NCI-H2107 treated with DMSO at 0.1 percent for 48 hours (cell line): ENCODE data around the gene EGLN1.
A peak's percentile ranks its signal among the peaks of the same experiment; 100 is the strongest.
"Not testable (repeated sequence)": the region's sequence is repeated elsewhere in the genome, so short reads cannot be mapped to it uniquely, and the experiment has no call there.

Source experiments
- DNase-seq: peaks from one replicate; lab custom pipeline; 2025; ENCODE audit not compliant: unreplicated experiment; lab: John Stamatoyannopoulos, UW

Gene EGLN1

DNA sequence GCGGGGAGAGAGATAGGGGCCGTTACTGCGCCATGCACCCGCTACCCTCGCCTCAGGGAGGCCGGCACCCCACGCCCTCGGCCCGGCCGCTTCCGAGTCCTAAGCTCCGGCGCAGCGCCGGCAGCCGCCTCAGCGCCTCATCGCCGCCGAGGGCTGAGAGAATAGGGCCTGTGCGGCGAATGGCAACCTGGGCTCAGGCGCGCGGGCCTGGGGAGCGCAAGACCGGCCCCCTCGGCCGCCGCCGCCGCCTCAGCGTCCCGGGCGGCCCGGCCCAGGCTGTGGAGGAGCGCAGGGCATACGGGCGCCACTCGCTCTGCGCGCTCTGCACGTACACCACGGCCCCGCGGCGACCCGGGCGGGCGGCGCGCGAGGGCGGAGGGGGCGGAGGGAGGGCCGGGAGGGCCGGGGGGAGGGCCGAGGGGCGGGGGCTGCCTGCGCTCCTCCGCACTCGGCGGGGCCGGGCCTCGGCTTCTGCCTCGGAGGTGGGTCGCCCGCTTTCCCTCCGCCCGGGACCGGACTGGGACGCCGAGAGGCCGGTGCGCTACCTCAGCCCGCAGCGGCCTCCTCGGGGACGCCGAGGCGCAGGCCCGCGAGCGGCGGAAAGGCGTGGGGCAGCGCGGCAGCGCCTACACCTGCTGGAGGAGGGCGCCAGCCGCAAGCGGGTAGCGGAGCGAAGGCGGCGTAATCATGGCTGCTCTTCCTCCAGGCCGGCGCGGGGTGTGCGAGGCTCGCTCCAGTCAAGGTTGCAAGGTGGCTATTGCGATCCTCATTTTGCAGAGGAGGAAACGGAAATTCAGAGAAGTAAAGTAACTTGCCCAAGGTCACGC lies at the start of gene EGLN1:
Gene EGLN1, minus strand, starts transcription at position 317 of the 827 bp plus-strand sequence. CDS start 399 bp downstream, outside the sequence.
- peak; percentile 71 for DNase-seq

DNA sequence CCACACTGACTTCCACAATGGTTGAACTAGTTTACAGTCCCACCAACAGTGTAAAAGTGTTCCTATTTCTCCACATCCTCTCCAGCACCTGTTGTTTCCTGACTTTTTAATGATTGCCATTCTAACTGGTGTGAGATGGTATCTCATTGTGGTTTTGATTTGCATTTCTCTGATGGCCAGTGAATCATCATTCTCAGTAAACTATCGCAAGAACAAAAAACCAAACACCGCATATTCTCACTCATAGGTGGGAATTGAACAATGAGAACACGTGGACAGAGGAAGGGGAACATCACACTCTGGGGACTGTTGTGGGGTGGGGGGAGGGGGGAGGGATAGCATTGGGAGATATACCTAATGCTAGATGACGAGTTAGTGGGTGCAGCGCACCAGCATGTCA lies 49.4 kb upstream of the EGLN1 start:
- not testable (repeated sequence) for DNase-seq

DNA sequence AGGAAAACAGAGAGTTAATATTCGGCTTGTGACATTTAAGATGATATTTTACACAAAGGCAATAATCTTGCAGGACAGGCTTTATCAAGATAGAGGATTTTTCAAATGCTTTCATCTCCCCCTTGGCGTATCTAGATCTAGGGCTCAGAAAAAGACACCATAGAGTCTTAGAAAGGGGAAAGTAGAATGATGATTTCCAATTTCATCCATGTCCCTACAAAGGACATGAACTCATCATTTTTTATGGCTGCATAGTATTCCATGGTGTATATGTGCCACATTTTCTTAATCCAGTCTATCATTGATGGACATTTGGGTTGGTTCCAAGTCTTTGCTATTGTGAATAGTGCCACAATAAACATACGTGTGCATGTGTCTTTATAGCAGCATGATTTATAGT lies 48.9 kb upstream of the EGLN1 start:
- not testable (repeated sequence) for DNase-seq

DNA sequence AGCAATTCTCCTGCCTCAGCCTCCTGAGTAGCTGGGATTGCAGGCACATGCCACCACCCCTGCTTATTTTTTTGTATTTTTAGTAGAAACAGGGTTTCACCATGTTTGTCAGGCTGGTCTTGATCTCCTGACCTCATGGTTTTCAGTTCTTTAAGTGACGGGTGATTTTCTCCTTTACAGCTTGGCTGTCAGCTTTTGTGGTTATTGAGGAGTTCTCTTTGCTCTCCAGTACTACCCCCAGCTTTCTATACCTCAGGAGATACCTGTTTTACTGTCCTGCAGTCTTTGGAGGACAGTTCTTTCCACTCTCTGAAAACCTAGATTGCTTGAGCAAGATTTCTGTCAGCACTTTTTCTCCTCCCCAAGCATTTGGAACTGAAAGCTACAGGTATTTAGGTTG lies 45.9 kb upstream of the EGLN1 start:
- DNase-seq = no peak

DNA sequence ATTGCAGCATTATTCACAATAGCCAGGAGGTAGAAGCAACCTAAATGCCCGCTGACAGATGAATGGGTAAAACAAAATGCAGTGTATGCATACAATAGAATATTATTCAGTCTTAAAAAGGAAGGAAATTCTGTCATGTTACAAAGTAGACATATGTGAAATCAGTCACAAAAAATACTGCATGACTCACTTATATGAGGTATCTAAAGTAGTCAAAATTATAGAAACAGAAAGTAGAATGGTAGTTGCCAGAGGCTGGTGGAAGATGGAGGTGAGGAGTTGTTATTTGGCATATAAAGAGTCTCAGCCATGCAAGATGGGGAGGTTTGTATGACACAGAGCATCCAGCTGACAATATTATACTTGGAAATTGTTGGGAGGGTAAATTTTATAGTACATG lies 43.0 kb upstream of the EGLN1 start:
- no peak for DNase-seq

DNA sequence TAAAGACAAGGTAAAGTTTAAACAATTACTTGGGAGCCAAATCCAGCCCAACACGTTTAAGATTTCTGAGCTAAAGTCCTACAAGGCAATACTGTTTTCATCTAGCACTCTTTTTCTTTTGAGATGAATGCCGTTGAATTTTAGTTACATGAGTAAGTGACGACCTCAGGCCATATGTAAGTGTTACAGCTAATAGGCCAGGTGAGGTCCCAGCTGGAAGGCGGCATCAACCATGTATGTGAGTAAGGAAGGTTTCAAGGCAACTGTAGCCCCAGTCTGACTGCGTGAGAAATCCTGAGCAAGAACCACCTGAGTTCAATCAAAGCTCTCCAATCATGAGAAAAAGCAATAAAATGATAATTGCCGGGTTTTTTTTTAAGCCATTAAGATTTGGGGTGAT lies 41.5 kb upstream of the EGLN1 start:
- DNase-seq = no peak

DNA sequence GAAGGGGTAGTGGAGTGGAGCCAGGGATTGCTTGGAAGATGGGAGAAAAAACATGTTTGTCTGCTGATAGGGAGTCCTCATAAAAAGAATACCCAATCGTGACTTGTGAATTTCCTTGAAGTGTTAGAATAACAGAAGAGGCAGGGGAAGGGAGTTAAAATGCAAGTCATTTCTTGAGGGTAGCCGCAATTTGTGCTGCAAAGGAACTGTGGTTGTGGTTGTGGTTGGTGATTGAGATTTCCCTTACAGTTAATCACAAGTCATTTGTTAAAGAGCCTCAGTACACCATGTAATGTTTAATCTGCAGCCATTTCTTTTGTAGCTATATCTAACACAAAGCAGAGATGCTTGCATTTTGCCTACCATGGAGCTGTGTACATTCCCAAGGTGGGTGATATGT lies 38.5 kb upstream of the EGLN1 start:
- DNase-seq = peak; percentile 16

DNA sequence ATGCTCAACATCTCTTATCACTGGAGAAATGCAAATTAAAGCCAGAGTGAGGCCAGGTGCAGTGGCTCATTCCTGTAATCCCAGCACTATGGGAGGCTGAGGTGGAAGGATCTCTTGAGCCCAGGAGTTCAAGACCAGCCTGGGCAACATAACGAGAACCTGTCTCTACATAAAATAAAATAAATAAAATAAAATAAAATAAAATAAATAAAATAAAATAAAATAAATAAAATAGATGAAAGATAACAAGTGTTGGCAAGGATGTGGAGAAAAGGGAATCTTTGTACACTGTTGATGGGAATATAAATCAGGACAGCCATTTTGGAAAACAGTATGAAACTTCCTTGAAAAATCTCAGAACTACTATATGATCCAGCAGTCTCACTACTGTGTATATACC lies 37.4 kb upstream of the EGLN1 start:
- not testable (repeated sequence) for DNase-seq

DNA sequence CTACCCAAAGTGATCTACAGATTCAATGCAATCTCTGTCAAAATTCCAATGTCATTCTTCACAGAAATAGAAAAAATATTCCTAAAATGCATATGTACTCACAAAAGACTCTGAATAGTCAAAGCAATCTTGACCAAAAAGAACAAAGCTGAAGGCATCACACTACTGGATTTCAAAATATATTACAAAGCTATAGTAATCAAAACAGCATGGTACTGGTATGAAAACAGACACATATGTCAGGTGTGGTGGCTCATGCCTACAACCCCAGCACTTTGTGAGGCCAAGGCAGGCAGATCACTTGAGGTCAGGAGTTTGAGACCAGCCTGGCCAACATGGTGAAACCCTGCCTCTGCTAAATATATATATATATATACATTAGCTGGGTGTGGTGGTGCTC lies 35.9 kb upstream of the EGLN1 start:
- not testable (repeated sequence) for DNase-seq

DNA sequence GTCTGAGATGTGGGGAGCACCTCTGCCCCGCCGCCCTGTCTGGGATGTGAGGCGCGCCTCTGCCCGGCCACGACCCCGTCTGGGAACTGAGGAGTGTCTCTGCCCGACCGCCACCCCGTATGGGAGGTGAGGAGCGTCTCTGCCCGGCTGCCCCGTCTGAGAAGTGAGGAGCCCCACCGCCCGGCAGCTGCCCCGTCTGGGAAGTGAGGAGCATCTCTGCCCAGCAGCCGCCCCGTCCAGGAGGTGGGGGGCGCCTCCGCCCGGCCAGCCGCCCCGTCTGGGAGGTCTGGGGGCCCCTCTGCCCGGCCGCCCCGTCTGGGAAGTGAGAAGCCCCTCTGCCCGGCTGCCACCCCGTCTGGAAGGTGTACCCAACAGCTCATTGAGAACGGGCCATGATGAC lies 32.0 kb upstream of the EGLN1 start:
- DNase-seq = not testable (repeated sequence)

DNA sequence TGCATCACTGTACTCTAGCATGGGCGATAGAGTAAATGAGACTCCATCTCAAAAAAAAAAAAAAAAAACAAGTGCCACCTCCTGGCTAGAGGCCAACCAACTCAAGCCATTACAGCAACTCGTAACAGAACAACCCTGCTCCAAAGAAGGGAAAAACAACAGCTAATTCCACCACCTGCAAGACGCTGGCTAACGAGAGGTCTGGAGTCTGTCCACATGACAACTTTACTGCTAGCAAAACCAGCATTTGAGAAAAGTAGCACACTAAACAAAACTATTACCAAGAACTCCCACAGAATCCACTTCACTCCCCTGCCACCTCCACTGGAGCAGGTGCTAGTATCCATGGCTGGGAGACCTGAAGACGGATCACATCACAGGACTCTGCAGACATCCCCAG lies 24.1 kb upstream of the EGLN1 start:
- DNase-seq = no peak

DNA sequence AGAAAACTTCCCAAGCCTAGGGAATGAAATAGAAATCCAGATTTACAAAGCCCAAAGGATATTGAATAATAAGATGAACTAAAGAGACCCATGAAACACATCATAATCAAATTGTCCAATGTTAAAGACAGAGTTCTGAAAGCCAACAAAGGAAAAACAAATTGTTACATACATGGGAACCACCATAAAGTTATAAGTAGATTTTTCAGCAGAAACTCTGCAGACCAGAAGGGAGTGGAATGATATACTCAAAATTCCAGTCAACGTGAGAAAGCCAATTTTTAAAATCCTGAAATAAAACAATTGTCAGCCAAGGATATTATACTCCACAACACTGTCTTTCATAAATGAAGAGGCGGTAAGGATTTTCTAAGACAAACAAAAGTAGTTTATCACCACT lies 22.0 kb upstream of the EGLN1 start:
- DNase-seq = no peak

DNA sequence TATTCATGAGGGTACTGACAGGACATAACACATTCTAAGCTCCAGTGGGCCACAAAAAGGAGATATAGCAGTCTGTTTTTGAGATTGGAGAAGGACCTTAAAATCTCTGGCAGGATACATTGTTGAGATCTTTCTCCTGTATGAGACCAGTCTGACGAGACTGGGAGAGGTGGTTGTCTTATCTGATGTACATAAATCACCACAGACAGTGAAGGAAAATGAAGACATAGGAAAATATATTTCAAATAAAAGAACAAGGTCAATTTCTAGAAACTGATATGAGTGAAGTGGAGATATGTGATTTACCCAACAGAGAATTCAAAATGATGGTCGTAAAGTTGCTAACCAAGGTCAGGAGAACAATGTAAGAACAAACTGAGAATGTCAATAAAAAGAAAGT lies 21.3 kb upstream of the EGLN1 start:
- DNase-seq = no peak

DNA sequence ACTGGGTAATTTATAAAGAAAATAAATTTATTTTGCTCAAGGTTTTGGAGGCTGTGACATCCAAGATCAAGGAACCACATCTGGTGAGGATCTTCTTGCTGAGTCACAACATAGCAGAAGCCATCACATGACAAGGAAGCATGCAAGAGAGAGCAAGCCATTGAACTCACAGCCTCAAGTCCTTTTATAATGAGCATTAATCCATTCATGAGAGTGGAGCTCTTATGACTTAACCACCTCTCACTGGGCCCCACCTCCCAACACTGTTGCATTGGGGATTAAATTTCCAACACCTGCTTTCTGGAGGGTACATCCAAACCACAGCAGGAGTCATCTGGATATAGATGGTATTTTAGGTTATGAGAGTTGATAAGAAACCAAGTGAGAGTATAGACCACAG lies 20.6 kb upstream of the EGLN1 start:
- peak; percentile 58 for DNase-seq

DNA sequence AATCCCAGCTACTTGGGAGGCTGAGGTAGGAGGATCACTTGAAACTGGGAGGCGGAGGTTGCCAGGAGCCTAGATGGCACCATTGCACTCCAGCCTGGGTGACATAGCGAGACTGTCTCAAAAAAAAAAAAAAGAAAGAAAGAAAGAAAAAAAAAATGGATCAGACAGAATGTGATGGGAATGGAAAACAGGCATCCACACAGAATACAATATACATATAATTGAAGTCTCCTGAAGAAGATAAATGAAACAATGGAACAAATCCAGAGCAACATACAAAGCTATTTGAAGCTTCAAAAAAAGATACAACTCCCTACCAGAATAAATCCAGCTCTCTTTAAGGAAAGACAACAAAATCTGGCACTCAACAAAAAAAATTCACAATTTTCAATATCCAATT lies 10.9 kb upstream of the EGLN1 start:
- no peak for DNase-seq

DNA sequence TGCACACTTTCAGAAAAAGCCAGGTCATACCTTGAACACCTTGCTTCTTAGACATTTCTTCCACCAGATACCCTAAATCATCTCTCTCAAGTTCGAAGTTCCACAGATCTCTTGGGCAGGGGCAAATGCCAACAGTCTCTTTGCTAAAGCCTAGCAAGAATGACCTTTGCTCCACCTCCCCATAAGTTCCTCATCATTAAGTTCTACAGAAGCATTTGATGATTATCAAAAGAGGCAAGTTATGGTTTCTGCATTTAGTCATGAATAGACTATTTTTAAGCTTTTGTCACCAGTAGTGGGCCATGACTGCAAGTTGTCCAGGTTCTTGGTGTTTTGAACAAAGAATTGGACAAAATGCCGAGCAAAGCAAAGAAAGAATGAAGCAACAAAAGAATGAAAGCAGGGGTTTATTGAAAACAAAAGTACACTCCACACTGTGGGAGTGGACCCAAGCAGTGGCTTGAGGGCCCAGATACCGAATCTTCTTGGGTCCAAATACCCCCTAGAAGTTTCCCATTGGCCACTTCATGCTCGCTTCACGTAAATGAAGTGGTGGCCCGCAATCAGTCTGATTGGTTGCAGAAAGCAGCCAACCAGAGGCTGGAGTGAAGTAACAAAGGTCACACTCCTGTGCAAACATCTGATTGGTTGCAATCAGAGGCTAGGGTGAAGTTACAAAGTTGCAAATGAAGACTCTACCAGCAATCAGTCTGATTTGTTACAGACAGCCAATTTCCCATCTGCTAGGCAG lies 9.8 kb upstream of the EGLN1 start:
- DNase-seq = no peak

DNA sequence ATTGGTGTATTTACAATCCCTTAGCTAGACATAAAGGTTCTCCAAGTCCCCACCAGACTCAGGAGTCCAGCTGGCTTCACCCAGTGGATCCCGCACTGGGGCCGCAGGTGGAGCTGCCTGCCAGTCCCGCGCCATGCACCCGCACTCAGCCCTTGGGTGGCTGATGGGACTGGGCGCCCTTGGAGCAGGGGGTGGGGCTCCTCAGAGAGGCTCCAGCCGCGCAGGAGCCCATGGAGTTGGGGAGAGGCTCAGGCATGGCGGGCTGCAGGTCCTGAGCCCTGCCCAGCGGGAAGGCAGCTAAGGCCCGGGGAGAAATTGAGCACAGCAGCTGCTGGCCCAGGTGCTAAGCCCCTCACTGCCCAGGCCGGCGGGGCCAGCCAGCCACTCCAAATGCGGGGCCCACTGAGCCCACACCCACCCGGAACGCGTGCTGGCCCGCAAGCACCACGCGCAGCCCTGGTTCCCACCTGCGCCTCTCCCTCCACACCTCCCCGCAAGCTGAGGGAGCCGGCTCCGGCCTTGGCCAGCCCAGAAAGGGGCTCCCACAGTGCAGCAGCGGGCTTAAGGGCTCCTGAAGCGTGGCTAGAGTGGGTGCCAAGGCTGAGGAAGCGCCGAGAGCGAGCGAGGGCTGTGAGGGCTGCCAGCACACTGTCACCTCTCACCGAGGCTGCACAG lies 8.7 kb upstream of the EGLN1 start:
- not testable (repeated sequence) for DNase-seq

DNA sequence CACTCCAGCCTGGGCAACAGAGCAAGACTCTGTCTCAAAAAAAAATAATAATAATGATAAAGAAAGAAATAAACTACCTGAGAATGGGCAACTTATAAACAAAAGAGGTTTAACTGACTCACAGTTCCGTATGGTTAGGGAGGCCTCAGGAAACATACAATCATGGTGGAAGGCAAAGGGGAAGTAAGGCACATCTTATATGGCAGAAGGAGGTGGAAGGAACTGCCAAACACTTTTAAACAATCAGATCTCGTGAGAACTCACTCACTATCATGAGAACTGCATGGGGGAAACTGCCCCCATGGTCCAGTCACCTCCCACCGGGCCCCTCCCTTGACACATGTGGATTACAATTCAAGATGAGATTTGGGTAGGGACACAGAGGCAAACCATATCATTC lies 6.3 kb upstream of the EGLN1 start:
- DNase-seq = no peak

DNA sequence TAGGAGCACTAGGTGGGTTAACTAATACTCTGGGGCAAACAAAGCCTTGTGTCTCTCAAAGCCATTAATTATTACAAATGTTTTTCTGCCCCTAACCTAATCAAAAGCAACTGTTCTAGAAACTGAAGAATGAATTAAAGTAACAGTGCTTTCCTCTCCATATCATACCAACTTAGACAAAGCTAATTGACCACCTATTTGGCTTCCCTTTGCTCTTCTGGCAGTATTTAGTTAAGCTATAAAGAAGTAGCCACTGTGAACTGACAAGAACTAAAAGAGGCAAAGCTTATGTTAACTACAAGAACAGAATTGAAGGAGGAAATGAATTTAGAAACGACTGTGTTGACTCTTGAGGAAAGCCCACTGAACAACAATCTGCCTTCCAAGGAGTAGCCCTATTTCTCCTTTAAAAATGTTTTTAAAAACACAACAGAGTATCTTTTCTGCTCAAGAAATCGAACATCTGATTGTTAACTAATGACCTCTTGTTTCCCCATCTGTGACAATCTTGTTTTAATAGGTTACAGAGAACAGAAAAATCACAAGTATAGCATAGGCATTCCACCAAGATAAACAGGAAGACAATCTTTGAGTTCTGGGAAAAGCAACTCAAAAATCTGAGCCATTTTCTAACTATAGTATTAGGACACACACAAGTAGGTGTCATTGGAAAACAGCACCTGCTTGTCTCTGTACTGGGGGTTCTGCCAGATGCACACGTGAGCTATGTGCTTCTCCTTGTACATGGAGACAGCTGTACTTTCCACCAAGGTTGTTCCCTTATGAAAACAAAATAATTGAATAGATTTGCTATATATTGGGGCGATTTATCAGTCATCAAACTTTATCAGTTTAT lies 3.1 kb upstream of the EGLN1 start:
- no peak for DNase-seq

DNA sequence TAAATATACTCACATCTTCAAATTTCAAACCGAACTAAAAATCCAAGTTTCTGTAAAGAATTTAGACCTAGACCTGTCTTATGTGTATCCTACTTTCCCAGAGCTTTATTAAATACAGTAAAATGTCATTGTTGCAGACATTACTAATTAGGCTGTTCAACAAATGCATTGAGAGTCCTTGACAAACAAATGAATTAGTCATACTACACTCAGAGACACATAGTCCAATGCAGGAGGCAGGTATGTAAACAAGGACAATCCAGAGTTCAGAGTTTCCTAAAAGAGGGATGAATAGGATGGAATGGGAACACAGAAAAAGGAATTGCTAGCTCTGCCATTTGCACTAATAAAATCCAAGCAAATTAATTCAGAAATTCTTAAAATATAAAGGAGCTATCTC lies 1.6 kb upstream of the EGLN1 start:
- DNase-seq = no peak

DNA sequence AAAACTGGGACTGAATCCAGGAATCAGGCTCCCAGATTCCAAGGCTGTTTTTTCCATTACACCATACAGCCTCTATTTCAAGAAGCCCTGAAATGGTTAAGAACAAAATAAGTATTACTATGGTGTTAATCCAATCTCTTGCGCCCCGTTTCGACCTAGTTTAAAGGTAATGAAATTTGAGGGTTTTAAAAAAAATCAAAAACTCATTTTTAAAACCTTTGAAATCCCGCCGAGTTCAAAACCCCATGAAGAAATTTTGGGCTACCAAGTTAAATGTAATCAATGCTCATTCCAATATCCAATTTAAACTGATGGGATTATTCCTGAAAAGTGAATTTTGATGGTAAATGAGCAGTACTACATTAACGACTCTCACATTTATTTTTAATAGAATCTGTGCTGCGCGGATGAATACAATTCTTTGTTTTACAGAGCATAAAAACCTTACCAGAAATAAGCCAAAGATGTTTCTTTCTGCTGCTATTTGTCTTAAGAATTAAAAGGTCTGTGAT lies 767 bp upstream of the EGLN1 start:
- no peak for DNase-seq
